ENCODE results near the gene DPF3. TPM values are rescaled to one million over a fixed set of nuclear protein-coding genes. Genes with fewer than 3 reads are reported as not detected.

Gene DPF3
- polyA plus RNA-seq, 2 of the 4 experiments (the other 2 are of a cell fraction) = 0.05 to 0.09 TPM

- ChIA-PET CTCF (interaction anchor here (1.2 kb wide), 1 partner anchor 297 kb away, joined by 4 read pairs; no protein-coding TSS in a partner anchor), POLR2A (interaction anchor here (1.0 kb wide), 1 partner anchor 10 kb away, joined by 3 read pairs; no protein-coding TSS in a partner anchor)
- 76% methylated on average over 12 of the region's 12 CpGs for WGBS (ENCODE audit: missing lambda C conversion rate)
- Histone ChIP-seq H3K9me3 (no peaks in the 10 kb centered on the region), H3K4me1 (peaks cover 19% of the 10 kb centered on the region), H3K27ac (peak overlapping the region; percentile 52 to 82; a peak in 5 of 6 replicates), H3K4me3 (no peak overlapping the region), H3K4me2 (peak overlapping the region; percentile 31)
- no peak for FAIRE-seq
- DNase-seq (ENCODE audit: low read depth in 1 of 2, low spot score in 1 of 2) = no peak
- no peak for TF ChIP-seq ZNF302 (CRISPR knock-in tag; IDR thresholded peaks at IDR 0.05)
- TF ChIP-seq FOSL2 (IDR thresholded peaks at IDR 0.05) = no peak
- TF ChIP-seq FOSL2 (CRISPR knock-in tag; IDR thresholded peaks at IDR 0.05) = no peak
- no peak for TF ChIP-seq TFCP2L1 (CRISPR knock-in tag; IDR thresholded peaks at IDR 0.05)
- no peak for TF ChIP-seq PBX3 (IDR thresholded peaks at IDR 0.05)
- no peak for TF ChIP-seq PHF8 (IDR thresholded peaks at IDR 0.05; ENCODE audit: borderline replicate concordance, low read depth)
- TF ChIP-seq ZC3H11A (IDR thresholded peaks at IDR 0.05) = no peak
- TF ChIP-seq ZSCAN20 (CRISPR knock-in tag; IDR thresholded peaks at IDR 0.05) = no peak
- no peak for TF ChIP-seq EHF (CRISPR knock-in tag; IDR thresholded peaks at IDR 0.05)
- no peak for TF ChIP-seq HOXB5 (CRISPR knock-in tag; IDR thresholded peaks at IDR 0.05)
- no peak for TF ChIP-seq POLR2A (IDR thresholded peaks at IDR 0.05; ENCODE audit: low read length)
- no peak for TF ChIP-seq KDM5A (IDR thresholded peaks at IDR 0.05)
- TF ChIP-seq HDAC2 (IDR thresholded peaks at IDR 0.05) = no peak
- no peak for TF ChIP-seq CTCF (IDR thresholded peaks at IDR 0.05)
- no peak for ATAC-seq
Measured at GRCh38 chr14:72607386-72608130, 286.3 kb downstream of the DPF3 start.

DNA sequence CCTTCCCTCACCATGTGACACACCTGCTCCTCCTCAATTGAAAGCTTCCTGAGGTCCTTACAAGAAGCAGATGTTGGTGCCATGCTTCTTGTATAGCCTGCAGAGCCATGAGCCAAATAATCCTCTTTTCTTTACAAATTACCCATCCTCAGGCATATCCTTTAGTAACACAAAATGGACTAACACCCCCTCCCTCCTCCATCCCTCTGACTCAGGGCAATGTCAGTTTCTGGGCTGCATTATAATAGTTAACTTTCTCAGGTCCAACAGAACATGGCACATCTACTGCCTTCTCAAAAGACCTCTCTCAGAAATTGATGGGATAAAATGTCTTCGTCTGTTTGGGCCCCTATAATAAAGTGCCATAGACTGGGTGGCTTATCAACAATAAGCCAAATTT is 287.0 kb downstream of the DPF3 start:
- H3K4me2 ChIP-seq = no peak overlapping the region
- DNase-seq (ENCODE audit: low read depth in 1 of 2, low spot score in 1 of 2) (no peak), FAIRE-seq (no peak), ATAC-seq (no peak)
- ChIA-PET CTCF (no interaction called here), POLR2A (no interaction called here)
- TF ChIP-seq HDAC2 (IDR thresholded peaks at IDR 0.05) (no peak), EP300 (IDR thresholded peaks at IDR 0.05) (no peak), CBX8 (IDR thresholded peaks at IDR 0.05) (no peak), SREBF2 (IDR thresholded peaks at IDR 0.05) (no peak), CBX2 (IDR thresholded peaks at IDR 0.05; ENCODE audit: borderline replicate concordance, low read depth) (no peak), JUNB (IDR thresholded peaks at IDR 0.05) (no peak), RFX5 (IDR thresholded peaks at IDR 0.05) (no peak), ZFP36 (IDR thresholded peaks at IDR 0.05; ENCODE audit: borderline replicate concordance, partially characterized antibody) (no peak), EHMT2 (IDR thresholded peaks at IDR 0.05; ENCODE audit: low read depth) (no peak), KDM1A (IDR thresholded peaks at IDR 0.05; ENCODE audit: low read depth) (no peak)
- no peak overlapping the region for H3K4me3 ChIP-seq
- no peak overlapping the region for H3K27ac ChIP-seq
- peaks cover 19% of the 10 kb centered on the region for H3K4me1 ChIP-seq
- 72% methylated on average over 1 of the region's 1 CpG for WGBS (ENCODE audit: missing lambda C conversion rate)
- H3K9me3 ChIP-seq = no peaks in the 10 kb centered on the region

DNA sequence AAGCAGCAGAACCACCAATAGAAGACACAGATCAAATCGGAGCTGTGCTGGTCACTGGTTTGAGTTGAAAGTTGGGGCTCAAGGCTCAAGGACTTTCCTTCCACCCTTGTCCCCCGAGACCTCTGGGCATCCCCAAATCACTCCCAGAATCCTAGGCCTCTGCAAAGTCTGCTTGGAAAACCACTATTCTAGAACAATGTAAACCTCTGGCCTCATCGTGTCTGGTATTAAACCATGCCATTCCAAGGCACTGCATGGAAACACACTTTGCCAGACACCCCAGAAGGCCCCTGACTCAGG is 288.0 kb downstream of the DPF3 start:
- WGBS (ENCODE audit: missing lambda C conversion rate) = 63% methylated on average over 3 of the region's 3 CpGs
- FAIRE-seq = no peak
- Histone ChIP-seq H3K4me3 (no peak overlapping the region), H3K9me3 (no peaks in the 10 kb centered on the region), H3K4me1 (peaks cover 19% of the 10 kb centered on the region), H3K4me2 (no peak overlapping the region), H3K27ac (no peak overlapping the region)
- ChIA-PET POLR2A (no interaction called here), CTCF (no interaction called here)
- no peak for ATAC-seq
- DNase-seq (ENCODE audit: low read depth in 1 of 2, low spot score in 1 of 2) = no peak
- TF ChIP-seq TFCP2L1 (CRISPR knock-in tag; IDR thresholded peaks at IDR 0.05) (no peak), NR3C1 (IDR thresholded peaks at IDR 0.05) (no peak), TP53 (CRISPR knock-in tag; IDR thresholded peaks at IDR 0.05) (no peak), RNF2 (IDR thresholded peaks at IDR 0.05; ENCODE audit: borderline replicate concordance, low read depth) (no peak), USF2 (IDR thresholded peaks at IDR 0.05) (no peak), JUN (IDR thresholded peaks at IDR 0.05) (no peak), BHLHE40 (IDR thresholded peaks at IDR 0.05; ENCODE audit: low read depth, low read length) (no peak), SMC3 (IDR thresholded peaks at IDR 0.05) (no peak), ZFP36 (IDR thresholded peaks at IDR 0.05; ENCODE audit: borderline replicate concordance, partially characterized antibody) (no peak), MYC (IDR thresholded peaks at IDR 0.05; ENCODE audit: borderline replicate concordance, low read length) (no peak)

Data from A549 (cell line).